OCI-LY3 (cell line): Measurements from ENCODE around the gene ERLEC1.

Source experiments
- H2AFZ ChIP-seq: fragments of 200-600, 300-600 bp; shearing (Covaris generic); 2 replicates; pipeline ENCODE4 v1.6.0; 2014; ENCODE audit warnings: antibody characterized with exemption, low read depth, low read length
- H3K27ac ChIP-seq: fragments of 200-600, 300-600 bp; sonication (generic); 2 replicates; pipeline ENCODE4 v1.5.1; 2014; ENCODE audit warnings: mild to moderate bottlenecking, low read length, moderate library complexity, mixed read lengths
- H3K27me3 ChIP-seq: fragments of 200-600, 300-600 bp; sonication (generic); 2 replicates; pipeline ENCODE4 v1.6.1; 2014; ENCODE audit warnings: low read depth, low read length, mixed read lengths
- H3K36me3 ChIP-seq: fragments of 200-600, 300-600 bp; sonication (generic); replicated peaks from 2 replicates; pipeline ENCODE3; 2014; ENCODE audit warnings: low read depth, low read length, mixed read lengths
- H3K4me1 ChIP-seq: fragments of 300-600, 200-600 bp; sonication (generic); 2 replicates; pipeline ENCODE4 v1.6.1; 2014; ENCODE audit warnings: low read length, mixed read lengths
- H3K4me2 ChIP-seq: fragments of 200-600, 300-600 bp; sonication (generic); 2 replicates; pipeline ENCODE4 v1.6.1; 2014; ENCODE audit warnings: low read length, mixed read lengths
- H3K4me3 ChIP-seq: fragments of 300-600, 200-600 bp; sonication (generic); 2 replicates; pipeline ENCODE4 v1.5.1; 2014; ENCODE audit warnings: antibody characterized with exemption, mild to moderate bottlenecking, low read length, moderate library complexity
- H3K79me2 ChIP-seq: fragments of 300-600, 200-600 bp; shearing (Covaris generic); 2 replicates; pipeline ENCODE4 v1.6.1; 2014; ENCODE audit warnings: mild to moderate bottlenecking, low read length, mixed read lengths
- H3K9ac ChIP-seq: fragments of 300-600, 200-600 bp; shearing (Covaris generic); 2 replicates; pipeline ENCODE4 v1.6.0; 2014; ENCODE audit warnings: mild to moderate bottlenecking, low read length, moderate library complexity
- H3K9me3 ChIP-seq: fragments of 200-600, 300-600 bp; shearing (Covaris generic); 2 replicates; pipeline ENCODE4 v1.6.1; 2014; ENCODE audit warnings: low read length, mixed read lengths; ENCODE audit not compliant: insufficient read depth
- H4K20me1 ChIP-seq: fragments of 200-600, 300-600 bp; sonication (generic); 2 replicates; pipeline ENCODE4 v1.6.1; 2016; ENCODE audit warnings: low read length, mixed read lengths; ENCODE audit not compliant: insufficient read depth
- EZH2phosphoT487 ChIP-seq: fragments of 200-600 bp; shearing (Covaris generic); IDR thresholded peaks from 2 replicates; pipeline ENCODE4 v1.6.1; 2018; ENCODE audit warnings: antibody characterized with exemption, mixed run types, low read depth
- TF ChIP-seq, protein P1 (sequence below): fragments of 200-600, 300-600 bp; sonication (generic); IDR thresholded peaks from 2 replicates; pipeline ENCODE4 v1.5.1; 2014; ENCODE audit warnings: antibody characterized with exemption, low read length, low read depth

ERLEC1 gene

DNA sequence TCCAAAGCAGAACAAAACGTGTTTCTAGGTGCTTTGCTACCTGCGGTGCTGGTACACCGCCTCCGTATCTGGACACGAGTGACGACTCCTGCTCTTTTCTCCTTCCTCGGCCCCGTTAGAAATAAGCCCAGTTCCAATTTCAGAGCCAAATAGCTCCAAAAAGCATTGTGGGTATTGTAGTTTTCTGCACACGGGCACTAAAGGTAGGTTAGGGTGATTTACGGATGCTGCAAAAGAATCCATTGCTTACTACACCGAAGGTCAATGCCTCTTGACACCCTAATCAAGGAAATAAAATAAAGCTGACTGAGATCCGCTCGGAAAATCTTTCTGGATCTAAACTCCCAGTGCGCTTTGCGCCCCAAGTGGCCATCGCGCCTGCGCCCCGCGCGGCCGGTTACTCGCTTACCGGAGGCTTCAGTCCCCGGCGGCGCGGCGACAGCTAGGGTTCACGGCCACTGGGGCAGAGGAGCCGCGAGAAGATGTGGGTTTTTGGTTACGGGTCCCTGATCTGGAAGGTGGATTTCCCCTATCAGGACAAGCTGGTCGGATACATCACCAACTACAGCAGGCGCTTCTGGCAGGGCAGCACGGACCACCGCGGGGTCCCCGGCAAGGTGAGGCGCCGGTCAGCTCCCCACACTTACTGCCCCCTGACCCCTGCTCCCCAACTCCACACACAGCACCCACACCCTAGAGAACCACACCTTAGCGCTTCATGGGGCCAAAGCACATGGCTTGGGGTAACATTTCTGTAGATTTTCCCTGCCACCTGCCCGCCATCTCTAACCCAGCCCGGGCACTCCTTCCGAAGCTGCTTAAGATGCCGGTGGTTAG lies 19.2 kb upstream of the ERLEC1 start, which contains the start of gene CHAC2:
CHAC2 (plus strand) TSS at position 400 of the 837 bp plus-strand sequence; CDS start at position 483, 83 bp downstream.
- peaks cover 7% of the 10 kb centered on the region for H3K36me3 ChIP-seq
- H3K4me2 ChIP-seq: peak within 1 kb of the TSS; percentile 94
- no peaks in the 10 kb centered on the region for H3K9me3 ChIP-seq
- peaks cover 43% of the 10 kb centered on the region for H3K79me2 ChIP-seq
- no peaks in the 10 kb centered on the region for H4K20me1 ChIP-seq
- peak within 1 kb of the TSS; percentile 67; the same call in 1 of the 2 replicates for H2AFZ ChIP-seq
- no peaks in the 10 kb centered on the region for H3K27me3 ChIP-seq
- H3K27ac ChIP-seq: peak within 1 kb of the TSS; percentile 85
- peak within 1 kb of the TSS; percentile 92 for H3K4me3 ChIP-seq
- peak within 1 kb of the TSS; percentile 88 for H3K9ac ChIP-seq
- H3K4me1 ChIP-seq: peaks cover 14% of the 10 kb centered on the region
- TF ChIP-seq, protein P1, sequence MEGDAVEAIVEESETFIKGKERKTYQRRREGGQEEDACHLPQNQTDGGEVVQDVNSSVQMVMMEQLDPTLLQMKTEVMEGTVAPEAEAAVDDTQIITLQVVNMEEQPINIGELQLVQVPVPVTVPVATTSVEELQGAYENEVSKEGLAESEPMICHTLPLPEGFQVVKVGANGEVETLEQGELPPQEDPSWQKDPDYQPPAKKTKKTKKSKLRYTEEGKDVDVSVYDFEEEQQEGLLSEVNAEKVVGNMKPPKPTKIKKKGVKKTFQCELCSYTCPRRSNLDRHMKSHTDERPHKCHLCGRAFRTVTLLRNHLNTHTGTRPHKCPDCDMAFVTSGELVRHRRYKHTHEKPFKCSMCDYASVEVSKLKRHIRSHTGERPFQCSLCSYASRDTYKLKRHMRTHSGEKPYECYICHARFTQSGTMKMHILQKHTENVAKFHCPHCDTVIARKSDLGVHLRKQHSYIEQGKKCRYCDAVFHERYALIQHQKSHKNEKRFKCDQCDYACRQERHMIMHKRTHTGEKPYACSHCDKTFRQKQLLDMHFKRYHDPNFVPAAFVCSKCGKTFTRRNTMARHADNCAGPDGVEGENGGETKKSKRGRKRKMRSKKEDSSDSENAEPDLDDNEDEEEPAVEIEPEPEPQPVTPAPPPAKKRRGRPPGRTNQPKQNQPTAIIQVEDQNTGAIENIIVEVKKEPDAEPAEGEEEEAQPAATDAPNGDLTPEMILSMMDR: no peak
- no peak for TF ChIP-seq EZH2phosphoT487

DNA sequence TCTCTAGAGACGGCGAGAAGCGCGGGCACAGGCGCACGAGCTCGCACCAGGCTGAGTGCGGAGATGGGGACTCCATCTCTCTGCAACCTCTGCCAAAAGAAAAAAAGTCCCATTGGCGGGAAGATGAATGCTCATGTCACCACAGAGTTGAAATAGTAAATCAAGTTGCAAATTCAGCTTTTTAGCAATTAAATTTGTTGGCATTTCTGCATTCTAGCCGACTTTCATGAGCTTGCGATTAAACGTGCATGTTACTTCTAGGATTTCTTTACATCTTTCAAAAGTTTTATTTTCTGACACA lies 18.7 kb upstream of the ERLEC1 start:
- no peaks in the 10 kb centered on the region for H4K20me1 ChIP-seq
- H3K4me3 ChIP-seq: peak overlapping the region; percentile 92
- H3K9ac ChIP-seq: peak overlapping the region; percentile 88
- TF ChIP-seq, protein P1: no peak
- TF ChIP-seq EZH2phosphoT487: no peak
- no peaks in the 10 kb centered on the region for H3K27me3 ChIP-seq
- peak overlapping the region; percentile 85 for H3K27ac ChIP-seq
- H3K36me3 ChIP-seq: peaks cover 9% of the 10 kb centered on the region
- H3K4me2 ChIP-seq: peak overlapping the region; percentile 94
- peaks cover 14% of the 10 kb centered on the region for H3K4me1 ChIP-seq
- H3K9me3 ChIP-seq: no peaks in the 10 kb centered on the region
- peak overlapping the region; percentile 67; the same call in 1 of the 2 replicates for H2AFZ ChIP-seq
- peaks cover 49% of the 10 kb centered on the region for H3K79me2 ChIP-seq

DNA sequence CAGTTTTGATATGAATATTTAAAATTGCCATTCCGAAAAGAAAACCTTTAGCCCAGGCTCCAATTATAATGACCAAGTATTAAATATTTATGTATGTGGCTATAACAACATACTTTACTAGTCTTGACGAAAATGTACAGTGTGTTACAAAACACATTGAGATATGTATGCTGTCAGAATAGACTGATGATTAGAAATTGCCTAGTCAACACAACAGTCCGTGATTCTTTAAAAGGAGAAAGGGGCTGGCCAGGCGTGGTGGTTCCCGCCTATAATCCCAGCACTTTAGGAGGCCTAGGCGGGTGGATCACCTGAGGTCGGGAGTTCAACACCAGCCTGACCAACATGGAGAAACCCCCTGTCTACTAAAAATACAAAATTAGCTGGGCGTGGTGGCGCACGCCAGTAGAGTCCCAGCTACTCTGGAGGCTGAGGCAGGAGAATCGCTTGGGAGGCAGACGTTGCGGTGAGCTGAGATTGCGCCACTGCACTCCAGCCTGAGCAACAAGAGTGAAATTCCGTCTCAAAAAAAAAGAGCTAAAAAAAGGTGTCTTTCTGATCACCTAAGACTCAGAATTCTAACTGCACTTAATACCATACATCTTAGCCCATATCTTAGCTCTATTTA lies 17.4 kb upstream of the ERLEC1 start:
- no peak overlapping the region for H2AFZ ChIP-seq
- peak overlapping the region; percentile 94 for H3K4me2 ChIP-seq
- H3K4me1 ChIP-seq: peaks cover 14% of the 10 kb centered on the region
- peaks cover 61% of the 10 kb centered on the region for H3K79me2 ChIP-seq
- H3K27me3 ChIP-seq: no peaks in the 10 kb centered on the region
- no peaks in the 10 kb centered on the region for H3K9me3 ChIP-seq
- no peak overlapping the region for H3K4me3 ChIP-seq
- H3K27ac ChIP-seq: no peak overlapping the region
- no peak overlapping the region for H3K9ac ChIP-seq
- no peak for TF ChIP-seq EZH2phosphoT487
- TF ChIP-seq, protein P1: no peak
- peaks cover 15% of the 10 kb centered on the region for H3K36me3 ChIP-seq
- no peaks in the 10 kb centered on the region for H4K20me1 ChIP-seq

DNA sequence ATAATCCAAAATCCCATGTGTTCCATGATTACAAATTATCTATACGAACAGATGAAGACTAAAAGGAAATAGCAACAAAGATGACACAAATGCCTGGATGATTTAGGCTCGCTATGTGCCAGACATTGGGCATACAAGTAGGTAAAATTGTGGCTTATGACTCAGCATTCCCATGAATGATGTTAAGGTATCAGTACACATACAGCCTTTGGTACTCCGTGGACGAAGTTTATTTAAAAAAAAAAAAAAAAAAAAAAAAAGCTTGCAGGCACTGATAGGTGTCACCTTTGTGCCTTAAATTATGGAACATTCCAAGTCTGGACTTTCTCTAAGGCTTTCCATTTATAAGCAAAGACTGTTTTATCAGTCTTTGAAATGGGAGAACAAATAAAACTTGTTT lies 16.6 kb upstream of the ERLEC1 start:
- Histone ChIP-seq H3K4me2 (no peak overlapping the region), H3K27ac (no peak overlapping the region)

More for the DNA sequence above, 16.6 kb upstream of the ERLEC1 start:
- Histone ChIP-seq H3K79me2 (peaks cover 69% of the 10 kb centered on the region), H3K4me3 (no peak overlapping the region), H3K9ac (no peak overlapping the region), H4K20me1 (no peaks in the 10 kb centered on the region), H3K4me1 (peaks cover 14% of the 10 kb centered on the region), H3K36me3 (peaks cover 18% of the 10 kb centered on the region), H3K27me3 (no peaks in the 10 kb centered on the region), H3K9me3 (no peaks in the 10 kb centered on the region), H2AFZ (no peak overlapping the region)
- TF ChIP-seq EZH2phosphoT487: no peak
- TF ChIP-seq, protein P1: no peak
